Retinal pigment epithelial cell (primary cell): ENCODE measurements around the gene L1CAM.

ENCODE experiments used
- DNase-seq: peaks from one replicate; pipeline ENCODE4 v3.0.0-alpha.2; 2010; ENCODE audit warnings: low read depth
- H3K4me3 ChIP-seq: 2 replicates; pipeline ENCODE4 v1.5.1; 2011; ENCODE audit warnings: mild to moderate bottlenecking, low read length, control low read depth, moderate library complexity
- CTCF ChIP-seq: conservative IDR thresholded peaks from 2 replicates; pipeline ENCODE4 v1.5.1; 2011; ENCODE audit warnings: low read depth, low read length, control low read depth, inconsistent platforms

L1CAM gene

DNA sequence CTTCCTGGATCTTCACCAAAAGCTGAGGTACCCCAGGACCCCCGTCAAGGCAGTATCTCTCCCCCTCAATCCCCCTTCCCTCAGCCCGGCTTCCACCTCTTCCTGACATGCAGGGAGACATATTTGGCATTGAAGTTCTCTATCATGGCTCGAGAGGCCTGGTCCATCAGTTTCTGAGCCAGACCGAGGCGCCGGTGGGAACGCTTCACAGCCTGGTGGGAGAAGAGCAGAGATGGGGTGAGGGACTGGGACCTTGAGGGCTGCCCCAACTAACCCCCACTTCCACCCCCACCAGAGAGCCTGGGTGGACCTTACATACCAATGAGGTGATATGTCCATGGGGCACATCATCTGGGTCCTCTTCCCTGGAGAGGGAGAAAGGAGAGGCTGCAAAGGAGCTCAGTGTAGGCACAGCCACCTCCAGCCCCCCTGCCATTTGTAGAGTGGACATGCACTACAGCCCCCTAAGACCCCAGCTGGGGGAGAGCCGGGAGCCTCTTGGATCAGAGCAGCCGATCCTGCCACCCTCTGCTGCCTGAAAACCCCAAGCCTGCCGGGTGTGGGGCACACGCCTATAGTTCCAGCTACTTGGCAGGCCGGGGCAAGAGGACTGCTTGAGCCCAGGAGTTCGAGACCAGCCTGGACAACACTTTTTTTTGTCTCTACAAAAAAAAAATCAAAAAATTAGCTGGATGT lies 46.4 kb upstream of the L1CAM start:
- H3K4me3 ChIP-seq: no peak overlapping the region
- DNase-seq: no peak
- TF ChIP-seq CTCF: no peak

DNA sequence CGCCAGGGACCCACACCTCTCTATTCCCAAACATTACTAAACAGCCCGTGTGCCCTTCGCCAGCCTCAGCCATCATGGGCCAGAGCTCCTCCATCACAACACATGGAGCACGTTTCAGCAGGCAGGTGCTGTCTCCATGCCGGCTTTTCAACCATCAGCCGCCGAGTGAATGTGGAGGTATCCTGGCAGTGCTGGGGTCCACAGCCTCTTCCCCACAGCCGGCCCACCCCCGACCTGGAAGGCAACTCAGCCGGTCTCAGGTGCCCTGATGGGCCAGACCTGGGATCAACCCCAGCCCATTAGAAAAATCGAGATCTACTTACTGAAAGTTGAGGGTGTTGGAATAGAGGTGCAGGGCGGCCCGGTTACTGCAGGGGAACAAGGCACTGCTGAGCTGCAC lies 45.8 kb upstream of the L1CAM start:
- TF ChIP-seq CTCF: no peak
- no peak for DNase-seq

DNA sequence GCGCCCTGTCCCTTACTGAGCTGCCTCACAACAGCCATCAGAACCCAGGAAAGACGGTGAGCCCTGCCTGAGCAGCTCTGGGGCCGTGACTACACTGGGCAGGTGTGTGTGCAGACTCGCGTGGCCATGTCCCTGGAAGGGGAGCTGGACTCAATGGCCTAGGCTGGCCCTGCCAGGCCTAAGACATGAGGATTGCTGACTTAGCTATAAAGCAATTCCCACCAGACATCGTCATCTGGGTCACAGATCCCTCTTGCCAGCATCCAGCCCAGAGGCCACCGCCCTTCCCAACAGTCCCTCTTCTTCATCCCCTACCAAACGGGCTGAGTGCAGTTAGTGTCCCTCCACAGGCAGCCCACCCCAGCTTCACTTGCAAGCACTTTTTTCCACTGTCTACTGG lies 45.2 kb upstream of the L1CAM start:
- no peak overlapping the region for H3K4me3 ChIP-seq
- no peak for TF ChIP-seq CTCF
- DNase-seq: no peak

More for the DNA sequence above, 45.8 kb upstream of the L1CAM start:
- H3K4me3 ChIP-seq: no peak overlapping the region

DNA sequence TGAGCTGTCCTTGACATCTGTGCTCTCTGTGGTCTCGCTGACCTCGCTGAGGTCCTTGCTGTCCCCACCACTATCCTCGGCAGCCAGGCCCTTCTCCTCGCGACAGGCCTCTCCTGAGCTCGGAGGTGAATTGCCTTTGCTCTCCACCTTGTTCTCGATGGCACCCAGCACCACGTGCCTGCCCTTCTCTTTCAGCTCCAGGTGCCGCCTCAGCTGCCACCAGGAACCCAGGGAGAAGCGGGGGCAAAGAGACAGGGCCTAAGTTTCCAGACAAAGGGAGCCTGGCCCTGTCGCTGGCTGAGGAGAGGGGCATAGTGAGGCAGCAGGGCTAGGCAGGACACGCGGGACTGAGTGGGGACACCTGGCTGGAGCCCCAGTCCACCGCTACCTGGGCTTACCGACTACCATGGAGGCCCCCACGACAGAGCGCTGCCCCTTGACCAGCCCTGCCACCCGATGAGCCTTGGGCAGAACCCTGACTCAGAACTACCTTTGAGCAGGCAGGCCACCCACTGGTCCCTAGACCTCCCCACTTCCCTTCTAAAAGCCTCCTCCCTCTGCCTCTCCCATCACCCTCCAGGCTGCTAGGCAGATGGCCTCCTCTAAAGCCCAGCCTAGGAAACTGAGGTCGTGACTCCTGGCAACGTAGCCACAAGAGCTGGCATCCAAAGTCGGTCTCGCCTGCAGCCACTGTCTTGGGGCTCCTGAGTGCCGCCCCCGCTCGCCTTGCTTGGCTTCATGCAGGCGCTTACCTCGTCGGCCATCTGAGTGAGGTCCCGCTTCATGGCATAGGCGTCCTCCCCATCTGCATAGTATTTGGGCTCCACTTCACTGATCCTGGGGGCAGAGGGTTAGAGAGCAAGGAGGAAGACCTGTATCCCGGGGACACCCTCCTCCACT lies 44.3 kb upstream of the L1CAM start:
- no peak overlapping the region for H3K4me3 ChIP-seq
- no peak for TF ChIP-seq CTCF
- DNase-seq: no peak

DNA sequence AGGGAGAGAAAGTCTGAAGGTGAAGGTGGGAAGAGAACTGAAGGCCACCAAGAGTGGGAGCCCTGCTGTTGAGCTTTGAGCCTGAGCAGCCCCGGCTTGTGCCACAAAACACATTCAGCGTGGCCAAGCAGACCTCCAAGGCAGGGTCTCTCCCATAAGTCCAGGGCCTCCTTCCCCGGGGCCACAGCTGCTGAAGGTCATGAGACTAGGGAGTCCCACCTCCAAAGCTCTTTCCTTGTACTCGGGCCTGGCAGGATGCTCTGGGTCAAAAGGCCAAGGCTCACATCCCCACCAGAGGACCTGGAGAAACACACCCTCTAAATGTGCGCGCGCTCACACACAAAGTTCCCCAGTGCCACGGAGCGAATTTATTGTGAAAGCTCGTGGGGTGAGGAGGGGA lies 43.6 kb upstream of the L1CAM start:
- no peak overlapping the region for H3K4me3 ChIP-seq
- TF ChIP-seq CTCF: no peak
- no peak for DNase-seq

- no peak for DNase-seq
- H3K4me3 ChIP-seq: no peak overlapping the region
Observed at GRCh38 chrX:153928846-153929245, 42.9 kb upstream of the L1CAM start.

More at GRCh38 chrX:153928846-153929245, 42.9 kb upstream of the L1CAM start:
- no peak for TF ChIP-seq CTCF
